HG03521 (cell line): Measurements from ENCODE around the gene TAF3.

Experiments used
- ATAC-seq: cut with Tn5 transposase; IDR thresholded peaks from one replicate; pipeline ENCODE4 v1.9.1; 2021; ENCODE audit warnings: mild to moderate bottlenecking, moderate library complexity; ENCODE audit not compliant: unreplicated experiment

The TAF3 gene

GRCh38 chr10:7872041-7872442 lies 53.7 kb downstream of the TAF3 start:
- ATAC-seq, result no peak

GRCh38 chr10:7874864-7875263 lies 56.6 kb downstream of the TAF3 start:
- ATAC-seq, result no peak

GRCh38 chr10:7876541-7877127 lies 58.3 kb downstream of the TAF3 start:
- ATAC-seq, result no peak

GRCh38 chr10:7881119-7881518 lies 62.8 kb downstream of the TAF3 start:
- no peak for ATAC-seq

GRCh38 chr10:7886056-7886455 lies 67.8 kb downstream of the TAF3 start:
- no peak for ATAC-seq

- ATAC-seq, result no peak
Observed at GRCh38 chr10:7887174-7887816, 69.0 kb downstream of the TAF3 start.

- ATAC-seq, result no peak
Observed at GRCh38 chr10:7889947-7890542, 71.7 kb downstream of the TAF3 start.

- no peak for ATAC-seq
Observed at GRCh38 chr10:7890781-7891180, 72.5 kb downstream of the TAF3 start.

- no peak for ATAC-seq
Observed at GRCh38 chr10:7891634-7892033, 73.3 kb downstream of the TAF3 start.

GRCh38 chr10:7892146-7892545 lies 73.8 kb downstream of the TAF3 start:
- ATAC-seq, result no peak

GRCh38 chr10:7895699-7896090 lies 77.4 kb downstream of the TAF3 start:
- ATAC-seq, result no peak

GRCh38 chr10:7896297-7896696 lies 78.0 kb downstream of the TAF3 start:
- ATAC-seq, result no peak

GRCh38 chr10:7901256-7901655 lies 83.0 kb downstream of the TAF3 start:
- no peak for ATAC-seq

GRCh38 chr10:7902413-7902812 lies 84.1 kb downstream of the TAF3 start:
- ATAC-seq, result no peak

- ATAC-seq, result no peak
Observed at GRCh38 chr10:7903851-7904250, 85.5 kb downstream of the TAF3 start.

GRCh38 chr10:7906128-7906527 lies 87.8 kb downstream of the TAF3 start:
- no peak for ATAC-seq

GRCh38 chr10:7908541-7909210 lies 90.4 kb downstream of the TAF3 start:
- no peak for ATAC-seq

GRCh38 chr10:7913126-7913872 lies 95.0 kb downstream of the TAF3 start:
- ATAC-seq, result no peak

GRCh38 chr10:7915923-7916536 lies 97.7 kb downstream of the TAF3 start:
- ATAC-seq, result no peak

GRCh38 chr10:7917736-7918135 lies 99.4 kb downstream of the TAF3 start:
- no peak for ATAC-seq

- ATAC-seq, result no peak
Observed at GRCh38 chr10:7922707-7923106, 104.4 kb downstream of the TAF3 start.
